Measurements from ENCODE around the gene PEX6. TPM values are rescaled to one million over a fixed set of nuclear protein-coding genes. Genes with fewer than 3 reads are reported as not detected.
"Not testable (repeated sequence)": the region's sequence is repeated elsewhere in the genome, so short reads cannot be mapped to it uniquely, and the experiment has no call there.

PEX6 gene
- total and polyA plus RNA-seq, 2 donors from 2014 or later, result 18.0 to 22.6 TPM

DNA sequence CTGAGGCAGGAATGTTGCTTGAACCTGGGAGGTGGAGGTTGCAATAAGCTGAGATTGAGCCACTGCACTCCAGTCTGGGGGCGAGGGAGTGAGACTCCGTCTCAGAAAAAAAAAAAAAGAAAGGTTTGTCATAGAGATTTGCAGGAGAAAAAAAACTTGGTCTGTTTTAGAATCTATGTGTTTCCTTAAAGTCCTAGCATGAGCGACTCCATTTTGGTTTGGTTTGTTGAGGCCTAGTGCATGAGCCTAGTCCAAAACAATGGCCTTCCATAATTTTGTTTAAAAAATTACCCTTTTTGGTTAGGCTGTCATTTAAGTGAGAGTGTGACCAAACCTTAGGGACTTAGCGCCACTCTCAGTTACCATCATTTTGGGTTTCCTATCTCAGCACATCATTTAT, 26.6 kb downstream of the PEX6 start:
- DNase-seq (no peak), FAIRE-seq (no peak)
- H3K27me3 ChIP-seq (ENCODE audit: control insufficient read depth, insufficient read depth, low read length), result no peaks in the 10 kb centered on the region
- H3K36me3 ChIP-seq (ENCODE audit: control insufficient read depth in 2 of 3, insufficient read depth in 3 of 3, low read length in 3 of 3), result no peaks in the 10 kb centered on the region
- H3K9me3 ChIP-seq (ENCODE audit: control insufficient read depth in 2 of 3, insufficient read depth in 1 of 3, low read length in 3 of 3), result no peaks in the 10 kb centered on the region
- H3K9ac ChIP-seq (ENCODE audit: low read length in 3 of 3), result no peak overlapping the region
- intact Hi-C loops (cut with DNase I), result no loop called here
- TF ChIP-seq, protein P1, sequence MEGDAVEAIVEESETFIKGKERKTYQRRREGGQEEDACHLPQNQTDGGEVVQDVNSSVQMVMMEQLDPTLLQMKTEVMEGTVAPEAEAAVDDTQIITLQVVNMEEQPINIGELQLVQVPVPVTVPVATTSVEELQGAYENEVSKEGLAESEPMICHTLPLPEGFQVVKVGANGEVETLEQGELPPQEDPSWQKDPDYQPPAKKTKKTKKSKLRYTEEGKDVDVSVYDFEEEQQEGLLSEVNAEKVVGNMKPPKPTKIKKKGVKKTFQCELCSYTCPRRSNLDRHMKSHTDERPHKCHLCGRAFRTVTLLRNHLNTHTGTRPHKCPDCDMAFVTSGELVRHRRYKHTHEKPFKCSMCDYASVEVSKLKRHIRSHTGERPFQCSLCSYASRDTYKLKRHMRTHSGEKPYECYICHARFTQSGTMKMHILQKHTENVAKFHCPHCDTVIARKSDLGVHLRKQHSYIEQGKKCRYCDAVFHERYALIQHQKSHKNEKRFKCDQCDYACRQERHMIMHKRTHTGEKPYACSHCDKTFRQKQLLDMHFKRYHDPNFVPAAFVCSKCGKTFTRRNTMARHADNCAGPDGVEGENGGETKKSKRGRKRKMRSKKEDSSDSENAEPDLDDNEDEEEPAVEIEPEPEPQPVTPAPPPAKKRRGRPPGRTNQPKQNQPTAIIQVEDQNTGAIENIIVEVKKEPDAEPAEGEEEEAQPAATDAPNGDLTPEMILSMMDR (IDR thresholded peaks at IDR 0.05; ENCODE audit: borderline replicate concordance, extremely low read depth, insufficient read depth), result no peak
- H3K27ac ChIP-seq (ENCODE audit: low read depth in 2 of 2, low read length in 2 of 2), result no peak overlapping the region
- no peak overlapping the region for H3K4me3 ChIP-seq (ENCODE audit: low read length in 3 of 3)
- no peaks in the 10 kb centered on the region for H3K4me1 ChIP-seq (ENCODE audit: control insufficient read depth in 2 of 3, insufficient read depth in 2 of 3, low read depth in 1 of 3, low read length in 3 of 3)

- intact Hi-C loops (cut with DNase I), result no loop called here
- FAIRE-seq, result no peak
Measured at GRCh38 chr6:42947950-42948349, 31.0 kb downstream of the PEX6 start.

DNA sequence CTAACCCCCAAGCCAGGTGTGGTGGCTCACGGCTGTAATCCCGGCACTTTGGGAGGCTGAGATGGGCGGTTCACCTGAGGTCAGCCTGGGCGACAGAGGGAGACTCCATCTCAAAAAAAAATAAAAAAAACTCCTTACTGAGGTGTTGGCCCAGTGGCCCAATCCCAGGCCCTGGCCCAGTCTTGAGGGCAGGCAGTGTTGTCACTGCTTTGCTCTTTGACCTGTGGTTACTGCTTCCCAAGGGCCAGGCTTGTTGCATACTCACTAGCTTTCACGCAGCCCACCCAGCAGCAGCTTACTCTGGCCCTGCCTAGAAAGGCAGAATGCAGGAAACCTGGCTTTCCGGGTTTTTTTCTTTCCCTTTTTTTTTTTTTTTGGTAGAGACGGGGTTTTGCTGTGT, 36.5 kb downstream of the PEX6 start:
- Histone ChIP-seq H3K4me1 (ENCODE audit: control insufficient read depth in 2 of 3, insufficient read depth in 2 of 3, low read depth in 1 of 3, low read length in 3 of 3) (no peaks in the 10 kb centered on the region), H3K27ac (ENCODE audit: low read depth in 2 of 2, low read length in 2 of 2) (no peak overlapping the region), H3K36me3 (ENCODE audit: control insufficient read depth in 2 of 3, insufficient read depth in 3 of 3, low read length in 3 of 3) (peaks cover 0 to 9% (median 0%) of the 10 kb centered on the region in 3 donors), H3K9me3 (ENCODE audit: control insufficient read depth in 2 of 3, insufficient read depth in 1 of 3, low read length in 3 of 3) (no peaks in the 10 kb centered on the region), H3K4me3 (ENCODE audit: low read length in 3 of 3) (no peak overlapping the region), H3K9ac (ENCODE audit: low read length in 3 of 3) (no peak overlapping the region), H3K27me3 (ENCODE audit: control insufficient read depth, insufficient read depth, low read length) (no peaks in the 10 kb centered on the region)
- TF ChIP-seq, protein P1 (IDR thresholded peaks at IDR 0.05; ENCODE audit: borderline replicate concordance, extremely low read depth, insufficient read depth), result no peak
- DNase-seq (peak in 1 of 5 donors; percentile 15), FAIRE-seq (no peak)
- intact Hi-C loops (cut with DNase I), result no loop called here

More at GRCh38 chr6:42947950-42948349, 31.0 kb downstream of the PEX6 start:
- Histone ChIP-seq H3K27me3 (ENCODE audit: control insufficient read depth, insufficient read depth, low read length) (no peaks in the 10 kb centered on the region), H3K9ac (ENCODE audit: low read length in 3 of 3) (no peak overlapping the region), H3K4me1 (ENCODE audit: control insufficient read depth in 2 of 3, insufficient read depth in 2 of 3, low read depth in 1 of 3, low read length in 3 of 3) (no peaks in the 10 kb centered on the region), H3K36me3 (ENCODE audit: control insufficient read depth in 2 of 3, insufficient read depth in 3 of 3, low read length in 3 of 3) (no peaks in the 10 kb centered on the region), H3K9me3 (ENCODE audit: control insufficient read depth in 2 of 3, insufficient read depth in 1 of 3, low read length in 3 of 3) (no peaks in the 10 kb centered on the region), H3K27ac (ENCODE audit: low read depth in 2 of 2, low read length in 2 of 2) (no peak overlapping the region), H3K4me3 (ENCODE audit: low read length in 3 of 3) (no peak overlapping the region)
- TF ChIP-seq, protein P1 (IDR thresholded peaks at IDR 0.05; ENCODE audit: borderline replicate concordance, extremely low read depth, insufficient read depth), result no peak
- no peak for DNase-seq

- H3K4me1 ChIP-seq (ENCODE audit: control insufficient read depth in 2 of 3, insufficient read depth in 2 of 3, low read depth in 1 of 3, low read length in 3 of 3); H3K27ac ChIP-seq (ENCODE audit: low read depth in 2 of 2, low read length in 2 of 2); FAIRE-seq; DNase-seq; H3K4me3 ChIP-seq (ENCODE audit: low read length in 3 of 3); H3K9me3 ChIP-seq (ENCODE audit: control insufficient read depth in 2 of 3, insufficient read depth in 1 of 3, low read length in 3 of 3); H3K27me3 ChIP-seq (ENCODE audit: control insufficient read depth, insufficient read depth, low read length); intact Hi-C loops (cut with DNase I); H3K9ac ChIP-seq (ENCODE audit: low read length in 3 of 3); H3K36me3 ChIP-seq (ENCODE audit: control insufficient read depth in 2 of 3, insufficient read depth in 3 of 3, low read length in 3 of 3): not testable (repeated sequence)
Measured at GRCh38 chr6:42941356-42941755, 37.6 kb downstream of the PEX6 start.
